Forelimb muscle (tissue), 1 donor: ENCODE results near the gene ICOS. TPM values are rescaled to one million over a fixed set of nuclear protein-coding genes. Genes with fewer than 3 reads are reported as not detected.

ENCODE experiments used
- DNase-seq: peaks from one replicate; pipeline ENCODE4 v3.0.0-alpha.2; 2013; ENCODE audit warnings: low read depth
- polyA plus RNA-seq: library from polyadenylated mRNA; unstranded; fragments of 120-200 nt; gene quantifications from one replicate; pipeline ENCODE4 v1.2.1, GENCODE V29; 2013; ENCODE audit not compliant: insufficient read length

The ICOS gene, protein sequence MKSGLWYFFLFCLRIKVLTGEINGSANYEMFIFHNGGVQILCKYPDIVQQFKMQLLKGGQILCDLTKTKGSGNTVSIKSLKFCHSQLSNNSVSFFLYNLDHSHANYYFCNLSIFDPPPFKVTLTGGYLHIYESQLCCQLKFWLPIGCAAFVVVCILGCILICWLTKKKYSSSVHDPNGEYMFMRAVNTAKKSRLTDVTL
- polyA plus RNA-seq, result not detected

DNA sequence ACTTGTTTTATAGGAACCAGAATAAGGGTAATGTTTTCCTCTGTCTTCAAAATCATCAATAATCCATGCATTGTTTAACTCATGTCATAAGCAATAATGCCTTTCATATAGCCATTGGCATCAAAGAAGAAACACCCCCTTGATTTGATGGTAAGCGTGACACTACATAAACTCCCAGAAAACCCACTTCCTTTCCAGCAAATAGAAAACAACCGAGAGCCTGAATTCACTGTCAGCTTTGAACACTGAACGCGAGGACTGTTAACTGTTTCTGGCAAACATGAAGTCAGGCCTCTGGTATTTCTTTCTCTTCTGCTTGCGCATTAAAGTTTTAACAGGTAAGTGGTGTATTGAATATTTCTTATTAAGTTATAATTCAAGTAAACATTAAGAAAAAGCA lies at the start of gene ICOS:
ICOS (plus strand) TSS at position 229 of the 400 bp plus-strand sequence; CDS start at position 281, 52 bp downstream.
- DNase-seq, result no peak

DNA sequence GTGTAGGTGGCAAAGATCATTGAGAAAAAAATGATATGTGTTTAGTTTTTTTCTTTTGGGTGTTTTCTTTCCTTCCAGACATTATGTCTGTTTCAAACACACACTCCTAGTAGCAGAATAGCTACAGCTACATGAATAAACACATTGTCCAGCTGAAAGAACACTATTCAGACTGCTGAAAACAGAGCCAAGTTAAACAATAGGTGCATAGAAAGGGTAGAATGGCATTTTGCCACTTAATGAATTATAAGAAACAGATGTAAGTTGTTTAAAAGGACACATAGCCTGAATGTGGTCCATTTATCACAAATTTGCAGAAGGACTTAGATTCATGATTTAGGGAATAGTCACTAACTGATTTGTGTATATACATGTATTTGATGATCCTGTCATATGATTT lies 48.9 kb upstream of the ICOS start:
- DNase-seq, result no peak

DNA sequence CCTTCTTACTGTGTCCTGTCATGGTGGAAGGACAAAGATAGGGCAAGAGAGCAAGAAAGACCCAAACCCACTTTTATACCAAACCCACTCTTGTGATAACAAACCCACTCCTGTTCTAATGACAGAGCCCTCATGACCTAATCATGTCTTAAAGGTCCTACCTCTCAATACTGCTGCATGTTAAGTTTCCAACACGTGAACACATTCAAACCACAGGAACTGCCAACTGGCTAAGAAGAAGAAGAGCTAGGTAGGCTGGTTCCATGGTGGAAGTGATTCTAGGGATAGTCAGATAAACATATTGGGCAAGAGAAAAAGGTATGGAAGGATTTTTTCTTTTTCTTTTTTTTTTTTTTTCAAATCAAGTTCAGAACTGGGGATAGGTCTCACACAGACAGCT lies 47.0 kb upstream of the ICOS start:
- DNase-seq, result no peak

DNA sequence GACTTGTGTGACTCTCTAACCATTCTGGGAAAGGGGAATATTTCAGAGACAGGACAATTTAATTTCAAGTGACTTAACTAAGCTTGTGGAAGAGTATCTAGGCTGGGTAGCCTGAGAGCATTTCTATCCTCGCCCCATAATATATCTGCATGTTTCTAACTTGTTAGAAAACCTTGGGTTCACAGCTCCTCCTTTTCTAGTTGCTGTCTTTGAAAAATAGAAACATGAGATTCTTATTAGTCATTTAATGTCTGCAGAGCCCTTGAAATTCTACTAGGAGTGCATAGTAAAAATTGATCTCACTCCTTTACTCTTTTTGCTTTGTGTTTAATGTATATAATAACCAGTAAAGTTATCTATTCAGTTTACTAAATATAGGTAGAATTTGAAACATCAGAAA lies 46.6 kb upstream of the ICOS start:
- DNase-seq, result no peak

DNA sequence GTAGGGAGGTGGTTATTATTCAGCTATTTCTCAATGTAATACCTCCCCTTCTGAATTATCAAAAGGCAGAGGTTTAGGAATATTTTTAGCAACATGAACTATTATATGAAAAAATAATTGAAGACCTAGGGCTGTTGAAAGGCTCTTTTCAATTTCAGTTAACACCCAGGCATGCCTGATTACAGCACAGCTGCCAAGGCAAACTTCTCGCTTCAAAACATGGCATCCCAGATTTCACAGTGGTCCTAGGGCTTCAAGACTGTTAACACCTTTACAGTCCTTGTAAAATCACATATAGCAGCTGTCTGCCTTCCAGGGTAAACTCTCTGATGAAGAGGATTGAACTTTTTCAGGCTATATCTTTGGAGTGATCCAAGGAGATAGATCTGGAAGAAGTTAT lies 45.8 kb upstream of the ICOS start:
- DNase-seq, result no peak

DNA sequence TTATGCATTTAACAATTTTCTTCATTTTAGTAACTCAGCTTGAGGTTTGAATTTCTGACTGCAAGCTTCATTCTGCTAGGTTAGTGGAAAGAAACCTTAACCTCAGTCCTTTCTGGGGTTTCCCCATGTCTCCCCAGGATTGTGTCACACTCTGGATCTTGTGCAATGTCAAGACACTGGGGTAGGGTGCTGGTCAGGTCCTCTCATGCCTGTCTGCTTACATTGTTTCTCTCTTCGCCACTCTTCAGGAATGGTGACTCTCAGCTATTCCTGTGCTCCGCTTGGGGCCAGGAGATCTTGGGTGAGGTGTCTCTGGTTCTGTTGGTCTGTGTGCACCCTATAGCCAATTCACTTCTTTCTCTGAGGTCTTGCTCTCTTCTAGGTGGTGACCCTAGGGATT lies 45.1 kb upstream of the ICOS start:
- DNase-seq, result no peak

DNA sequence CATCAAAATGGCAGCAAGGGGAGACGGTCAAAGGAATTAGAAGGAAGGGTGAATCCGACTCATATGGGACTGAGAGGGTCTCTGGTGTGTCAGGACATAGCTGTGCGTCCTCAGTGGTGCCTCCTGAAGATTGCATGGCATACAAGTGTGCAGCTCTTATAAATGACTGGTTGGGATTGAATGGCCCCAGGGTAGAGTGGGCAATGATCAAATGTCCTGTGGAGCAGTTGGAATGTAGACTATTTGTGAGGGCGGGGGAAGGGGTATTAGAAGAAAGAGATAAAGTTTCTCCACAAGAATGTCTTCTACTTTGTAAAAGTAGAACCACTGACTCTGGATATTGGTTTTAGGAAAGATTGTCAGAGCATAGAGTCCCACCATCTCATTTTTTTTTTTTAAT lies 44.4 kb upstream of the ICOS start:
- no peak for DNase-seq

DNA sequence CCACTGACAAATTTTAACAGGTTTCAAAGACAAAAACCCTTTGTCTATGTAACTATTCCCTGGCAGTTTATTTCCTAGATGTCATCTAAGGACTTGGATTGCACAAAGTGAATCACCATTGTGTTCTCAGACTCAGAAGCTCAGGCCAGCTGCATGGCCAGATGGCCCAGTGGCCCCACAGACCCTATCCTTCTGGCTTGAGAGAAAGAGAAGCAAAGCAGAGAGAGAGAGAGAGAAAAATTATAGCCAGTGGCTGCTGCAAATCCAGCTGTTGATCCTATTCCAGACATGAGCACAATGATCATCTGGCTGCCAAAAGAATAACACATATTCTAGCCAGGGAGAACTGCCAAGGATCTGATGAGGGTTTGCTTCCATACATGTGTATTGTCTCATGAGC lies 43.2 kb upstream of the ICOS start:
- peak; percentile 96 for DNase-seq

DNA sequence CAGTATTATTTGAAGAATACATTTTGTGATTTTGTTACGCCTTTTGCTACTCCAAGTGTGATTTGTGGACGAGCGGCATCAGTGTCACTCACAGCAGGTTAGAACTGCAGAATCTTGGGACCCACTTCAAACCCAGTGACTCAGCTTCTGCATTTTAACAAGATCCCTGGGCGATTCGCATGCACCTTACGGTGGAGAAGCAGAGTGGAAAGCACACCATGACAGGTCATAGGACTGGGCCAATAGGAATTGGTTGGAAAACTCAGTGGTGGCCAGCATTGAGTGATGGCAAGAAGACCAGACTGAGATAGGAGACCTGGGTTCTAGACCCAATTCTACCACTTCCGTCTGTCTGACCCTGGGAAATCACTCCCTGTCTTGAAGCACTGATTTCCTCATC lies 42.7 kb upstream of the ICOS start:
- no peak for DNase-seq

DNA sequence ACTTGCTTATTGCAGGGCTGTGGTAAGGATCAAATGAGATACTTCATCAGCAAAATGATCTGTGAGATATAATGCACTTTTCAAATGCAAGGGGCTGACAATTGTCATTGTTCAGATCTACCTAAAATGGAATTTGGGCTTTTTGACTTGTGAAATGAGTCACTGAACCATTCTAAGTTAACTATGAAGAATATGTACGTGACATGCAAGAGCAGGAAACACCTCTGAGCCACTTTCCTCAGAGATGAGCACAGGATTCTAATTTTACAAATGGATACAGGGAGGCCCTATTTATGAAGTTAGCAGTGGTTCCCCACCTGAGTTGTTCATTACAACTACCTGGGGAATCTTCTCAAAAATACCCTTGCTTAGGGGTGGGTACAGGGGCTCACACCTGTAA lies 42.3 kb upstream of the ICOS start:
- DNase-seq, result no peak

DNA sequence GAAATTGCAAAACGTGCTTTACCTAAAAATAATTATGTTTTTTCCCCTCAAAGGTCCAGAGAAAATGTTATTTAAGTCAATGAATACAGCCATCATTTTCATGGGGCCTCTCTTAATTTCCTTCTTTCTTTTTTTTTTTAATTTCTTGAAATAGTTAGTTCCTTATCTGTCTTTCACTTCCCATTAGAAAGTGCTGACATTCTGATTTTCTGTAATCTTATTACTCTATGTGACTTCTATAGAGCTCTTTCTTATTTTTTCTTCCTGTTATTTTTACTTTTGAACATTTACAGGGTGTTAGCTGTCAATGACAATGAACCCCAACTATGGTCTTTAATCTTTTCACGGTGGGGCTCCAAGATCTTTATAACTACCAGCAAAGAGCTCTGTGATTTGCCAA lies 39.0 kb upstream of the ICOS start:
- no peak for DNase-seq

DNA sequence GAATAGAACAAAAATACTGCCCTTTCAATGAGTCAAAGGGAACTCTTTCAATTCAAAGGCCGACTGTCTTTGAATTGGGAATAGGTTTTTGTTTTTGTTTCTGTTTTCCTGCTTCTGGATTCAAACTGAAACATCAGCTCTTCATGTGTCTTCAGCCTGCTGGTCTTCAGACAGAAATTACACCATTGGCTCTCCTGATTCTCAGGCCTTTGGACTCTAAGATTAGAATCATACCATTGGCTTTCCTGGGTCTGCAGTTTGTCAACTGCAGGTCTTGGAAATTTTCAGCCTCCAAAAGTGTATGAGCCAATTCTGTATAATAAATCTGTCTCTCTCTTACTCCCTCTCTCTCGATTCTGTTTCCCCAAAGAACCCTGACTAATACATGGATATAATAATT lies 37.9 kb upstream of the ICOS start:
- DNase-seq, result no peak

DNA sequence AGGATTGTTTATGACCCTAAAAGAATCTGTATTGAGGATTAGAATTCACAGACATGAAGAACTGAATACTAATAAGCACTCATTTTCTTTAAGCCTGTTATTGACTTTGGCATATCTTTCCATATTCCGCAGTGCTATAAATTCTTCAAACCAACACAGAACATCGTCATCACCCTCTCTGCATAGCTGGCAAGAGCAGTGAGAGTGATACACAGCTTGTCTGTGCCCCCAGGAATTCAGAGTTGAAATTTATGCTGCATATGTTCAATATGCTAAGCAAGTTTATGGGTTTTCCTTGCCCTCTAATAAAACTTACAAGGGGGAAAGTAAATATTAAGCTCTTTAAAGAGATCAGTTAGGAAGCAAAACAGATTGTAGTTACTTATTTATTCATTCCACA lies 36.3 kb upstream of the ICOS start:
- no peak for DNase-seq

DNA sequence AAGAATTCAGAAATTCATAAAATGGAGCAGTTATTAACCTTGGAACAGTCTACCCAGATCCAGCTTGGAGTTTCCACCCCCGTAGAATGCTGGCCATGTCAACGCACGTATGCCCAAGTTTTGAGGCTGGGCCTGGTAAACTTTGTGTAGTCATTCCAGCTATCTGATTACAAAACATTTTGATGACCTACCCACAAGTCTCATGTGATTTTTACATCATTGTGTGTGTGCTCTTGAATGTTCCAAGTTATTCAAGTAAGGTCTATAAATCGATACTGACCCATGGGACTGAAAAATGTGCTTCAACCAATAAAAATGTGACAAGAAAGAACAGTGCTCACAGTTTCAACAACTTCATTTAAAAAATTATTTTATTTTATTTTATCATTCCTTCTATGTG lies 32.5 kb upstream of the ICOS start:
- DNase-seq, result no peak

DNA sequence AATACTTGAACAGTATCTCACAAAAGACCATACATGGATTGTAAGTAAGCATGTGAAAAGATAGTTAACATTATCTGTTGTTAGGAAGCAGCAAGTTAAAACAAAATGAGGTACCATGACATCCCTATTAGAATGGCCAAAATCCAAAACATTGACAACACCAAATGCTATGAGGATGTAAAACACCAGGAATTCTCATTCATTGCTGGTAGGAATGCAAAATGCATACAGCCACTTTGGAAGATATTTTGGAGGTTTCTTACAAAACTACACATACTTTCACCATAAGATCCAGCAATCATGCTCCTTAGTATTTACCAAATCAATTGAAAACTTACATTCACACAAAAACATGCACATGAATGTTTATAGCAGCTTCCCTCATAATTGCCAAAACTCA lies 30.9 kb upstream of the ICOS start:
- DNase-seq, result no peak

DNA sequence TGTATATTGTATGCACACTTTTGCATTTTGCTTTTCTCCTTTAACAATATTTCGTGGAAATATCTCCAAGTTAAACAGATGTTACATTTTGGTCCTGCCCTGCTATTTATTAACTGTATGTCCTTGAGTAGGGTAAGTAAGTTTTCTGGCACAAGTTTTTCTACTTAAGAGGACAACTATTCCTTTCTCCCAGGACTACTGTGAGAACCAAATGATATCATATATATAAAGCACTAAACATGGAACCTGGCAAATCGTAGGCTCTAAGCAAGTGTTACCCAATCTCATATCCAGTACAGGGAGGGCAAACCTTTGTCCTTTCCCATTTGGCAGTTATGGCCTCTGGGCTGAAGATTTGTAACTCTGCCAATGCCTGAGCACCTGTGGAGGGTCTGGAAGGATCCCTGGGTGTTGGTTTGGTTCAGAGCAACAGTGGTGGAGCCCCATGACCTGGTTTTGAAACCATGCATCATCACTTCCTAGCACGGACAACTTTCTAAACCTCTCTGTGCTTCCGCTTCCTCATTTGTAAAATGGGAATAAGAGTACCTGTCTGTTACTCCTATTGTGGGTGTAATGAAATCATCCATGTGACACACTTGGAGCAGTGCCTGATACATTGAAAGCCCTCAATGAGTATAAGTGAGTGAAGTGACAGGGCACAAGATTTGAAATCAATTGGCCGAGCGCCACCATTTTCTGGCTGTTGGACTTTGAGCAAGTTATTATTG lies 28.3 kb upstream of the ICOS start:
- DNase-seq, result no peak

DNA sequence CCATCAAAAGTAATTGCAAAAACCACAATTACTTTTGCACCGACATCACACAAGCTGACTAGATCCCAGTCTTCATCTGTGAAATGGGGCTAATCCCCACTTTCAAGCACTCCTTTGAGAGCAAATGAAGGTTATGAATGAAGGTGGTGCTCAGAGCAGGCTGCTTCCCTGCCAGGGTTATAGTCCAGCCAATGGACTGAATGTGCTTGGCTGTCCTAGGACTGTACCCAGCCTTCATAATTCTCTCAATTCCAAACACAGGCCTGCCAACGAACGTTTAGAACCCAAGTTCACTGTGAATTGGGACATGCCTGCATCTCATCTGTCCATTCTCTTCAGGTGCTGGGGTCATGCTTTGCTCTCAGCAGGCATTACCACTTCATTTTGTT lies 27.8 kb upstream of the ICOS start:
- DNase-seq, result no peak

DNA sequence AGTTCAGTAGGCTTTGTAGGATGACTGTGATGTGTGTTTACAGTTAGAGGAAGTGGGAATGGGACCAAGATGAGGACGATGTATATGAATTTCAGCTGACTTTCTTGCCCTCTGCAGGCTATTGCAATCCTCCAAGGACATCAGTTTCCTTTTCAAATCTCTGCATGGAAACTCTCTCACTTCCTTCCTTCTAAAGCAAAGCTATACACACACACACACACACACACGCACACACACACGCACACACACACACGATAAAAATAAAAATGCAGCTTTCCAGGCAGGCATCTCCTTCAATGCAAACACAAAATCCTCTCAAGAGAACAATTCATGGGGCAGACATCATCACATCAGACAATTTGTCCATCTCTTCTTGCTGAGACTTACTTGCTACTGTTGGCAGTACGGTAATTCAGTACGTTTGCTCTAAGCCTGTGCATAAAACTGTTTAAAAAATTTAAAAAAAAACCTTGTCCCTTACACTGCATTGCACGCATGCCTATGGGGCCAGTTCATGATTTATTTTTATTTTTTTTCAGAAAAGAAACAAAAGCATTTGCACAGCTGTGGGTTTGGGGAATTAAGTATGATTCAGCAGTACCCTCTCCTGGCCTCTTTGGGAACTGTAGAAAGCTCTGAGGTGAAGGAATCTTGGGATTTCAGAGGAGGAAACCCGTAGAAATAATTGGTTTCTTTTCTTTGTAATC lies 27.1 kb upstream of the ICOS start:
- peak; percentile 79 for DNase-seq

DNA sequence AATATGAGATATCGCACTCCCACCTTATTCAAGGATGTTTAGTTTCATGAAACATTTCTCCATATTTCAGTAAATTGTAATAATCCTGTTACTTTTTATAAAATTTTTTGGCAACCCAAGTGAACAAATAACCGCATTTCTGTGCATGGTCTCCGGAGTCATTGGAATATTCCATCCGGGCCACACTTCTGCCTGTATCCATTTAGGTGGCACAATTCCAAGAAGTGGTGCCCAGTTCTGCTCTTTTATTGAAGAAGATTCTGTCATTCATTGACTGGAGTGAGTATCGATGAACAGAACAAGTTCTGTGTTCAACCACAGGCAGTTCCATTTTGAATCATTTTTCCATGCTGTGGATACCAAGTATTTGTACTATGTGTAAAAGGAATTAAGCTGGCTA lies 26.6 kb upstream of the ICOS start:
- DNase-seq, result no peak

DNA sequence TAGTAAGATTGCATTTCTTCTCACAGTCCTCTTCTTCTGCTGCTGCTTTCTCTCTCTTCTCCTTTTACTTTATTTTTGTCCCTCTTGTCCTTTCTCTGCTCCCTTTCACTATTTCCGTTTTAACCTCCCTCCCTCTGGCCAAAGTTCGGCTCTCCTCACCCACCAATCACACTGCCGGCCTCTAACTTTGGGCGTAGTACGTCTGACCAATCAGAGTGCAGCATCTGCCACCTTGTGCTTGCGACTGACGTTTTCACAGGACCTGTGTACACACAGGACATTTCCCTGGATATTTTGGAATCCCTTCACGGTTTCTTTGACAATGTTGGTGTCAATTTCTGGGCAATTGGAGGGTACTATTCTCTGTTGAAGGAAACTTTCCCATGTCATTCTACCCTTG lies 22.6 kb upstream of the ICOS start:
- no peak for DNase-seq

DNA sequence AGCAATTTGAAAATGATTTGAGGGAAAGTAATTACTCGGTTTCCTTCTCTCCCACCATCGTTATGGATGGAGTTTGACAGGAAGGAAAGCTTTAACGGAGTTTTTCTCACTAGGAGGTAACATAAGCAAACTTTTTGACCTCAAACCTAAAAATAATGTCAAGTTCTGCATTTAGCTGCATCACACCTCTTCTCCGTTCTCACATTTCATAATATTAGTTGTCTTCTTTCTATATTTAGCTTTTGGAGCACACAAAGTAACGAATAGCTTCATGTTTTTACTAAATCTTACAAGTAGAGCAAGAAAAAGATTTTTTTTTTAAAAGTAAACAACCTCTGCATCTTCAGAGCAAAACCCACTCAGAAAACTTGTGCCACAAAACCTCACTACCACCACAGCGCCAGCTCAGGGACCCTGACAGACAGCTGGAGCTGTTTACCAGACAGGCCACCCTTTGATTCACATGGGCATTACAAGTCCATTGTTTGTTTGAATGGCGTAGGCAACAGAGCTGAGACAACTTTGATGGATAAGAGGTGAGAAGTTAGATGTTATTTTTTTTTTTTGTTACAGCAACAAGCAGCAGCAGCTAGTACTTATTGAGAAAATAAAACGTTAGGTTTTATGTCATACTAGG lies 21.9 kb upstream of the ICOS start:
- DNase-seq, result no peak

DNA sequence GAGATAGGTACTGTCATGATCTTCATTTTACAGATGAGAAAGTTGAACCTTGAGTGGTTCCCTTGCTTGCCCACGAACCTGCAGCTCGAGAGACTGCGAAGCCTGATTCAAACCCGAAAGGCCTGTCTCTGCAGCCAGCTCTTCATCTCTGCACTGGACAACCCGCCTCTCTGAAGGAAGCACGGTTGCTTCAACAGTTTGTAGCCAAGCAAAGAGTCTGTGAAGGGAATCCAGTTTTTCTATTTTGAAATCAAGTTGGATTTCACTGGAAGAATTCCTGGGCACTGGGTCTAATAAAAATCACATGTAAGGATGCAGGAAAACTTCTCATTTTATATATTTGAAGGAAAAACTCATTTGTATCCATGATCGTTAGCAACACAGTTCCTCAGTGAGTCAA lies 21.3 kb upstream of the ICOS start:
- peak; percentile 54 for DNase-seq

DNA sequence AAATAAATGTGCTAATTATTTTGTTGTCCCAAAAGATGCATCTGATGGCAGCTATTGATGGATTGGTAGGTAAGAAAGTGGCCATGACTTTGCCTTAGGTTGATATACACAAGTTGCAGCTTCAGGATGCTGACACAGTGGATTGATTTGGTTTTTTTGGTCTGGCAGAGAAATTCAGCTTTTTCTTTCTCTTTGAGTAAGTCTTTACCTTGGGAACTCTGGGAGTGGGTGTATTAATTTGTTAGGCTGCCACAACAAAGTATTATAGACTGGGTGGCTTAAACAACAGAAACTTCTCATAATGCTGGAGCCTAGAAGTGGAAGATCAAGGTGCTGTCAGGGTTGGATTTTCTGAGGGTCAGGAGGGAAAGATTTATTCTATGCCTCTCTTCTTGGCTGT lies 19.8 kb upstream of the ICOS start:
- DNase-seq, result no peak
